Measurements from ENCODE around the gene CENPO. TPM values are rescaled to one million over a fixed set of nuclear protein-coding genes. Genes with fewer than 3 reads are reported as not detected.
A peak's percentile ranks its signal among the peaks of the same experiment; 100 is the strongest.
"Not testable (repeated sequence)": the region's sequence is repeated elsewhere in the genome, so short reads cannot be mapped to it uniquely, and the experiment has no call there.

CENPO gene
- total RNA-seq, 1 experiment from 2014 or later, result 25.5 TPM

- no peaks in the 10 kb centered on the region for H3K27me3 ChIP-seq
- no peak for DNase-seq
- no peak overlapping the region for H3K4me3 ChIP-seq
- no peaks in the 10 kb centered on the region for H3K36me3 ChIP-seq
- no peaks in the 10 kb centered on the region for H3K9me3 ChIP-seq
Observed at GRCh38 chr2:24774373-24774772, 18.9 kb upstream of the CENPO start.

GRCh38 chr2:24779116-24779515 lies 14.1 kb upstream of the CENPO start:
- H3K4me3 ChIP-seq, result no peak overlapping the region
- H3K9me3 ChIP-seq, result no peaks in the 10 kb centered on the region
- H3K36me3 ChIP-seq, result no peaks in the 10 kb centered on the region
- no peaks in the 10 kb centered on the region for H3K27me3 ChIP-seq
- no peak for DNase-seq

GRCh38 chr2:24783641-24784040 lies 9.6 kb upstream of the CENPO start:
- Histone ChIP-seq H3K4me3 (no peak overlapping the region), H3K36me3 (no peaks in the 10 kb centered on the region), H3K27me3 (no peaks in the 10 kb centered on the region), H3K9me3 (peaks cover 2% of the 10 kb centered on the region; the same call in 1 of the 2 replicates)
- no peak for DNase-seq

GRCh38 chr2:24785671-24786321 lies 7.4 kb upstream of the CENPO start:
- peaks cover 6% of the 10 kb centered on the region; the same call in 1 of the 2 replicates for H3K36me3 ChIP-seq
- H3K4me3 ChIP-seq, result no peak overlapping the region
- DNase-seq, result no peak
- no peaks in the 10 kb centered on the region for H3K27me3 ChIP-seq
- H3K9me3 ChIP-seq, result peaks cover 2% of the 10 kb centered on the region; the same call in 1 of the 2 replicates

GRCh38 chr2:24787532-24787931 lies 5.7 kb upstream of the CENPO start:
- H3K4me3 ChIP-seq, result no peak overlapping the region
- H3K36me3 ChIP-seq, result peaks cover 6% of the 10 kb centered on the region; the same call in 1 of the 2 replicates
- no peak for DNase-seq
- no peaks in the 10 kb centered on the region for H3K27me3 ChIP-seq
- H3K9me3 ChIP-seq, result peaks cover 2% of the 10 kb centered on the region; the same call in 1 of the 2 replicates

- DNase-seq, result no peak
- Histone ChIP-seq H3K36me3 (peaks cover 6% of the 10 kb centered on the region), H3K27me3 (no peaks in the 10 kb centered on the region), H3K4me3 (no peak overlapping the region), H3K9me3 (peaks cover 2% of the 10 kb centered on the region; the same call in 1 of the 2 replicates)
Observed at GRCh38 chr2:24788816-24789215, 4.4 kb upstream of the CENPO start.

- H3K4me3 ChIP-seq, result no peak overlapping the region
- H3K27me3 ChIP-seq, result no peaks in the 10 kb centered on the region
- no peaks in the 10 kb centered on the region for H3K9me3 ChIP-seq
- peaks cover 27% of the 10 kb centered on the region for H3K36me3 ChIP-seq
- no peak for DNase-seq
Observed at GRCh38 chr2:24791452-24791851, 1.8 kb upstream of the CENPO start.

- peaks cover 38% of the 10 kb centered on the region for H3K36me3 ChIP-seq
- H3K27me3 ChIP-seq, result no peaks in the 10 kb centered on the region
- no peaks in the 10 kb centered on the region for H3K9me3 ChIP-seq
- DNase-seq, result no peak
- peak overlapping the region; percentile 99 for H3K4me3 ChIP-seq
Observed at GRCh38 chr2:24792542-24792873, 717 bp upstream of the CENPO start.

- DNase-seq, result peak; percentile 4
- Histone ChIP-seq H3K4me3 (peak overlapping the region; percentile 99), H3K36me3 (peaks cover 50% of the 10 kb centered on the region), H3K27me3 (no peaks in the 10 kb centered on the region), H3K9me3 (no peaks in the 10 kb centered on the region)
Observed at GRCh38 chr2:24793761-24794435, 673 bp downstream of the CENPO start.

- Histone ChIP-seq H3K4me3 (no peak overlapping the region), H3K27me3 (no peaks in the 10 kb centered on the region), H3K36me3 (peaks cover 70% of the 10 kb centered on the region), H3K9me3 (no peaks in the 10 kb centered on the region)
- DNase-seq, result no peak
Observed at GRCh38 chr2:24797644-24798043, 4.4 kb downstream of the CENPO start.

- H3K4me3 ChIP-seq, DNase-seq, H3K27me3 ChIP-seq, H3K9me3 ChIP-seq: not testable (repeated sequence)
- peaks cover 65% of the 10 kb centered on the region for H3K36me3 ChIP-seq
Observed at GRCh38 chr2:24800487-24800886, 7.3 kb downstream of the CENPO start.

GRCh38 chr2:24805811-24806660 lies 12.8 kb downstream of the CENPO start:
- not testable (repeated sequence) for H3K27me3 ChIP-seq, H3K9me3 ChIP-seq, DNase-seq, H3K4me3 ChIP-seq
- peaks cover 21% of the 10 kb centered on the region for H3K36me3 ChIP-seq

- Histone ChIP-seq H3K4me3 (no peak overlapping the region), H3K36me3 (peaks cover 17% of the 10 kb centered on the region), H3K9me3 (no peaks in the 10 kb centered on the region), H3K27me3 (no peaks in the 10 kb centered on the region)
- DNase-seq, result no peak
Observed at GRCh38 chr2:24806661-24807036, 13.4 kb downstream of the CENPO start.

- H3K4me3 ChIP-seq, result no peak overlapping the region
Observed at GRCh38 chr2:24809316-24810007, 16.2 kb downstream of the CENPO start.

GRCh38 chr2:24813691-24814137 lies 20.5 kb downstream of the CENPO start:
- Histone ChIP-seq H3K36me3 (peaks cover 62% of the 10 kb centered on the region), H3K4me3 (no peak overlapping the region), H3K9me3 (no peaks in the 10 kb centered on the region), H3K27me3 (no peaks in the 10 kb centered on the region)
- no peak for DNase-seq

More at GRCh38 chr2:24809316-24810007, 16.2 kb downstream of the CENPO start:
- DNase-seq, result no peak
- Histone ChIP-seq H3K36me3 (peaks cover 30% of the 10 kb centered on the region), H3K27me3 (no peaks in the 10 kb centered on the region), H3K9me3 (no peaks in the 10 kb centered on the region)

- Histone ChIP-seq H3K27me3 (no peaks in the 10 kb centered on the region), H3K4me3 (no peak overlapping the region), H3K36me3 (peaks cover 67% of the 10 kb centered on the region), H3K9me3 (no peaks in the 10 kb centered on the region)
- no peak for DNase-seq
Observed at GRCh38 chr2:24814516-24814915, 21.3 kb downstream of the CENPO start.

GRCh38 chr2:24815171-24815570 lies 21.9 kb downstream of the CENPO start:
- Histone ChIP-seq H3K4me3 (no peak overlapping the region), H3K27me3 (no peaks in the 10 kb centered on the region), H3K9me3 (no peaks in the 10 kb centered on the region), H3K36me3 (peaks cover 70% of the 10 kb centered on the region)
- DNase-seq, result no peak
